ENCODE data around the gene PPP1R8.

DNA sequence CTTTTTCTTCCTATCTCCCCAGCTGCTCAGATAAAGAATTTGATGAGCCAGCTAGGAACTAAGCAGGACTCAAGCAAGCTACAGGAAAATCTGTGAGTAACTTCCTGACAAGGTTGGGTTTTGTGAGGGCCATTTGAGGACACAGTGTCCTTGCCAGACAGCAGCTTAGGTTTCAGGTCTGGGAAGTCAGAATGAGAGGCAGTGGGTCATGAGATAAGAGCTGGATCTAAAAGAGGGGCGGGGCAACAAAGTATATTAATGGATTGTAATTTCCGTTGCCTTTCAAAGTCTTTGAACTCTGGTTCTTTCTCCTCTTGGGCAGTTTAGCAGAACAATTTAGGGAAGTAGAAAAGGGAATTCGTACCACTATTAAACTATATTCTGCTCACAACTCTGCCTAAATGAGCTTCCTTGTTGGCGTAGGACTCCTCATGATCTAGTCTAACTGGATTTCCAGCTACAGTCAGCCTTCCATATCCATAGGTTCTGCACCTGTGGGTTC is 41.0 kb upstream of the PPP1R8 start:
- TF ChIP-seq, protein P1, sequence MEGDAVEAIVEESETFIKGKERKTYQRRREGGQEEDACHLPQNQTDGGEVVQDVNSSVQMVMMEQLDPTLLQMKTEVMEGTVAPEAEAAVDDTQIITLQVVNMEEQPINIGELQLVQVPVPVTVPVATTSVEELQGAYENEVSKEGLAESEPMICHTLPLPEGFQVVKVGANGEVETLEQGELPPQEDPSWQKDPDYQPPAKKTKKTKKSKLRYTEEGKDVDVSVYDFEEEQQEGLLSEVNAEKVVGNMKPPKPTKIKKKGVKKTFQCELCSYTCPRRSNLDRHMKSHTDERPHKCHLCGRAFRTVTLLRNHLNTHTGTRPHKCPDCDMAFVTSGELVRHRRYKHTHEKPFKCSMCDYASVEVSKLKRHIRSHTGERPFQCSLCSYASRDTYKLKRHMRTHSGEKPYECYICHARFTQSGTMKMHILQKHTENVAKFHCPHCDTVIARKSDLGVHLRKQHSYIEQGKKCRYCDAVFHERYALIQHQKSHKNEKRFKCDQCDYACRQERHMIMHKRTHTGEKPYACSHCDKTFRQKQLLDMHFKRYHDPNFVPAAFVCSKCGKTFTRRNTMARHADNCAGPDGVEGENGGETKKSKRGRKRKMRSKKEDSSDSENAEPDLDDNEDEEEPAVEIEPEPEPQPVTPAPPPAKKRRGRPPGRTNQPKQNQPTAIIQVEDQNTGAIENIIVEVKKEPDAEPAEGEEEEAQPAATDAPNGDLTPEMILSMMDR (IDR thresholded peaks at IDR 0.05 in 8 of 11, conservative IDR thresholded peaks at IDR 0.05 in 3 of 11): no peak
- TF ChIP-seq POLR2A (IDR thresholded peaks at IDR 0.05): no peak

Measured in spleen (tissue), 7 donors.